GM13976 (cell line): ENCODE measurements around the gene IL17C.

ENCODE experiments used
- DNase-seq: peaks from one replicate; pipeline ENCODE4 v3.0.0; 2012; ENCODE audit warnings: low spot score
- in situ Hi-C: fragments of 300-500 bp; cut with MboI; formaldehyde crosslinking; loops from one replicate; pipeline ENCODE4 v1.12.0; 2022; ENCODE audit warnings: low sequenced_read_pairs, mixed read lengths, inconsistent platforms; ENCODE audit not compliant: unreplicated experiment
- TF ChIP-seq, protein P1 (sequence below): IDR thresholded peaks from 2 replicates; pipeline ENCODE4 v1.5.1; 2012; ENCODE audit warnings: borderline replicate concordance, mild to moderate bottlenecking; ENCODE audit not compliant: insufficient read depth; ENCODE audit errors: extremely low read depth, missing control alignments, control extremely low read depth

IL17C gene

DNA sequence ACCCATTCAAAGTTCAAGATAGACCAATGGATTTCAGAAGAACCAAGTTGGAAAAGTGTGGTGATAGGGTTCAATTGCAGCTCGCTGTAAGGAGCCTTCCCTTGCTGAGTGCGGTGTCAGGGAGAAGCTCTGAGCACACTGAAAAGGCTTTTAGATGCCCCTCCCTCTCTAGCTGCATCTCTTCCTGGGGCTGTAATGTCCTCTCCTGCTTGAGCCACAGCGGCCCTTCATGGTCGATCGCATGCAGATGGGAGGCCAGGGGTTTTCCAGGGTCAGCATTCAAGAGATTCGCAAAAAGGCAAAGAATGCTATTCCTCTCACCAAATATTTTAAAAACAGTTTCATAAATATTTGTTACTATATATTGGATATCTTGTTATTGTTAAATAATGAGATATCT, 44.5 kb upstream of the IL17C start:
- in situ Hi-C loops = no loop called here
- DNase-seq = no peak
- TF ChIP-seq, protein P1, sequence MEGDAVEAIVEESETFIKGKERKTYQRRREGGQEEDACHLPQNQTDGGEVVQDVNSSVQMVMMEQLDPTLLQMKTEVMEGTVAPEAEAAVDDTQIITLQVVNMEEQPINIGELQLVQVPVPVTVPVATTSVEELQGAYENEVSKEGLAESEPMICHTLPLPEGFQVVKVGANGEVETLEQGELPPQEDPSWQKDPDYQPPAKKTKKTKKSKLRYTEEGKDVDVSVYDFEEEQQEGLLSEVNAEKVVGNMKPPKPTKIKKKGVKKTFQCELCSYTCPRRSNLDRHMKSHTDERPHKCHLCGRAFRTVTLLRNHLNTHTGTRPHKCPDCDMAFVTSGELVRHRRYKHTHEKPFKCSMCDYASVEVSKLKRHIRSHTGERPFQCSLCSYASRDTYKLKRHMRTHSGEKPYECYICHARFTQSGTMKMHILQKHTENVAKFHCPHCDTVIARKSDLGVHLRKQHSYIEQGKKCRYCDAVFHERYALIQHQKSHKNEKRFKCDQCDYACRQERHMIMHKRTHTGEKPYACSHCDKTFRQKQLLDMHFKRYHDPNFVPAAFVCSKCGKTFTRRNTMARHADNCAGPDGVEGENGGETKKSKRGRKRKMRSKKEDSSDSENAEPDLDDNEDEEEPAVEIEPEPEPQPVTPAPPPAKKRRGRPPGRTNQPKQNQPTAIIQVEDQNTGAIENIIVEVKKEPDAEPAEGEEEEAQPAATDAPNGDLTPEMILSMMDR = no peak

DNA sequence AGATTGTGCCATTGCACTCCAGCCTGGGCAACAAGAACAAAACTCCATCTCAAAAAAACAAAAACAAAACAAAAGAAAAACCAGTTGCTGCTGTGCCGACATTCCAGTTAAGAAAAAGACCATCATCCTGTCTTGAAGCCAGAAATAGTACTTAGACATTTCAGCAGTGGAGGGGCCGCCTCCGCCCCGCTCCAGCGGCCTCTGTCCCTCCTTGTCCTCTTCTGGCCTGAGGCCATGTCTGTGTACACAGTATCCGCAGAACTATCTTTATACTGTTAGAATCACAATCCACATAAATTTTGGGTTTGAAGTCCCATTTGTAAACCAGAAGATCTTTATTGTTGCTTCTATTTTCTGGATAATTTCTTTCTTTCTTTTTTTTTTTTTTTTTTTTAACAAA, 43.3 kb upstream of the IL17C start:
- in situ Hi-C loops = no loop called here
- DNase-seq = no peak
- TF ChIP-seq, protein P1 = no peak

DNA sequence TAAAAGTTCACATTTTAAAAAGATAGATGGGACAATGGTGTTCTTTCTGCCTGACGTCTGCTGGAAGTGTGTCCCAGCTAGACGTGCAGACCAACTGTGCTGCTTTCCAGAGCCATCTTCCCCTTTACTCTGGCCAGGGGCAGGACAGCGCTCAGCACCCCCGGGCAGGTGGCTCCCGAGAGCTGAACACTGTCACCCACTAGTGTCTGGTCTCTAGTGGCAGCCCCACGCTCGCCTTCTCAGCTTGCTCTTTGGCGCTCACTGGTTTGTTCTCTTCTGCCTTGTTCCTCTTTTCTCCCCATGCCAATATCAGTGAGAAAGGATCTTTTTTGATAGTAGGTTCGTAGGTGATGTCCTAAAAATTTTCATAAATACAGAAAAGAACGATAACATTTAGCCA, 42.5 kb upstream of the IL17C start:
- TF ChIP-seq, protein P1 = no peak
- DNase-seq = no peak
- in situ Hi-C loops = no loop called here

DNA sequence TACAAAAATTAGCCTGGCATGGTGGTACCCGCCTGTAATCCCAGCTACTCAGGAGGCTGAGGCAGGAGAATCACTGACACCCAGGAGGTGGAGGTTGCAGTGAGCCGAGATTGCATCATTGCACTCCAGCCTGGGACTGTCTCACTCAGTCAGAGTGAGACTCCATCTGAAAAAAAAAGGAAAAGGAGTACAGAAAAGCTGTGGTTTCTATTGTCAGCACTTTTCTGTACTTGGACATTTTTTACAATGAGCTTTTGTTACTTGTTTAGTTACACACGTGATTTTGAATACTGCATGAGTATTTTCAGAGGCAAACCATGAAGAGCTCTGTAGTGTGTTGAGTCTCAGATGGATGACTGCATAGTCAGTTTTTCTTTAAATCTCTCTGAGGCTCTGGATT, 41.9 kb upstream of the IL17C start:
- in situ Hi-C loops = no loop called here
- TF ChIP-seq, protein P1 = no peak
- DNase-seq = no peak

DNA sequence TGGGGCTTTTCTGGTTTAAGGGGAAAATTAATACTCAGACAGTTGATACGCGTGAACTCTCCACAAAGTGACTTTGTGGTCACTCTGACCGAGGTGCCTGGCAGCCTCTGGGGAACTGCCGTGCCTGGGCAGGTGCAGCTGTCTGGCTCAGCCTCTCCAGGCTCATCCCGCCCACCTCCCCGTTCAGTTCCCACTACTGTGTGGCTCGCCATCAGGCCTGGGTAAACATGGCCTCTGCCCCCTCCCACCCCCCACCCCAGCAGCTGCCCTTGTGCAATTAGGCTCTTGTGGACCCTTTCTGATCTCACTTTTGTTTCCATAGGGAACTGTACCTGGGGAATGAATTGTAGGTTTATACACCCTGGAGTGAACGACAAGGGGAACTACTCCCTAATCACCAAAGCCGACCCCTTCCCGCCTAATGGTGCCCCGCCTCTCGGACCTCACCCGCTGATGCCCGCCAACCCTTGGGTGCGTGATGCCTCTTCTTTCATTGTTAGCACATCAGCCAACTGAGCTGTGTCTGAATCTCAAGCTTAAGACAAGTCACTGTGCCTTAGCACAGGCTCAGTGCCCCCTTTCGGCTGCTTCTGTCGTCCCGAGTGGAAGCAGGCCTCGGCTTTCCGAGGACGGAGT, 40.4 kb upstream of the IL17C start:
- TF ChIP-seq, protein P1 = no peak
- in situ Hi-C loops = no loop called here
- DNase-seq = no peak

DNA sequence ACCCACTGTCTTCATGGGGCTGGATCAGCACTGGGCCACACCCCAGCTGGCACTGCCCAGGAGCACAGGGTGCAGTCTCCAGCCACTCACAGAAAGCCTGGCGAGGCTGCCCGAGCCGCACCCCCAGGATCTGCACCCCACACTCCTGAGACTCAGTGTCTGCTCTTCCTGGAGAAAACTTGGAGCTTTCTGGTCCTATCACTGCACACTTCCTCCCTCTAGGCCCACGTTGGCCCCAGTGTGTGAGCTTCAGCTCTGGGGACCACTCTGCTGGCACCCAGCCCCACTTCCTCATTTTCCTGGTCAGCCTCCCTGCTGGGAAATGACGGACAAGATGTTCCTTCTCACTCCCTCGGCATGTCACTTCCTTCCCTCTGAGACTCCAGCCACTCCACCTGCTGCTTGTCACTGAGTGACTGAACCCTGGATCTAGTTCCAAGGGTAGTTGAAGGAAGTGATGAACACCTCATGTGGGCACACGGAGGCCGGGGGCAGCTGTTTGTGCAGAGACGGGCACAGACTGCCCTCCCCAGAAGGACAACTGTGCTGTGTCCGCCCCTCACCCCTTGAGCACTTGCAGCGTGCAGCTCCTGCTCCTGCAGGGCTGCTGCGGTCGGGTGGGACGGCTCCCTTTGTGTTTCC, 39.2 kb upstream of the IL17C start:
- in situ Hi-C loops = no loop called here
- TF ChIP-seq, protein P1 = no peak
- no peak for DNase-seq
